Measurements from ENCODE around the gene RALGAPA1. TPM values are rescaled to one million over a fixed set of nuclear protein-coding genes. Genes with fewer than 3 reads are reported as not detected.

Gene RALGAPA1
- total and polyA plus RNA-seq, 2 of the 13 experiments (the other 11 are each of a cell fraction or from before 2014, with no cell fraction given), result 65.0 to 89.2 TPM

- no peak overlapping the region for H2AFZ ChIP-seq (ENCODE audit: low read length)
- intact Hi-C loops (cut with micrococcal nuclease; ENCODE audit: unreplicated experiment) (loop anchor here (5.0 kb wide), 1 partner anchor 277 kb away; no protein-coding TSS in a partner anchor), in situ Hi-C loops (cut with HindIII; ENCODE audit: extremely low pct_ligation_motif_present, low pct_unique_long_range_greater_than_20kb) (loop anchor here (10.0 kb wide), 1 partner anchor 275 kb away; no protein-coding TSS in a partner anchor)
- no peak overlapping the region for H3K4me3 ChIP-seq (replicated peaks in 1 of 3; ENCODE audit: insufficient read depth in 1 of 3, low read depth in 2 of 3, low read length in 3 of 3)
- POLR2A ChIA-PET, result no interaction called here
- WGBS (ENCODE audit: low lambda C conversion rate), result 66% methylated on average over 2 of the region's 2 CpGs
- FAIRE-seq, result no peak
- H3K36me3 ChIP-seq (replicated peaks in 1 of 2; ENCODE audit: control insufficient read depth in 1 of 2, insufficient read depth in 2 of 2, low read length in 2 of 2), result peaks cover 0 to 3% of the 10 kb centered on the region in 2 experiments; a peak in 2 of 5 replicates
- H3K4me1 ChIP-seq (ENCODE audit: insufficient read depth, low read length), result peaks cover 6% of the 10 kb centered on the region
- CTCF ChIA-PET (ENCODE audit: low intra/inter-chr PET ratio, low total read pairs), result no interaction called here
- DNase-seq (ENCODE audit: low spot score), result no peak
- no peaks in the 10 kb centered on the region for H3K79me2 ChIP-seq (ENCODE audit: insufficient read depth, low read length)
- peaks cover 12% of the 10 kb centered on the region; the same call in 1 of the 2 replicates for H4K20me1 ChIP-seq (ENCODE audit: insufficient read depth, low read length)
- no peak overlapping the region for H3K9ac ChIP-seq (ENCODE audit: insufficient read depth, low read depth, low read length)
- BruUV-seq (replicated peaks), result no TSS peak
- no peaks in the 10 kb centered on the region for H3K9me3 ChIP-seq (ENCODE audit: low read length)
- peaks cover 1 to 2% of the 10 kb centered on the region in 2 experiments for H3K27me3 ChIP-seq (ENCODE audit: control insufficient read depth in 1 of 2, insufficient read depth in 2 of 2, low read length in 2 of 2)
- H3K27ac ChIP-seq (ENCODE audit: extremely low read length, insufficient read depth, low read length), result no peak overlapping the region
- ATAC-seq, result no peak
- TF ChIP-seq, protein P1, sequence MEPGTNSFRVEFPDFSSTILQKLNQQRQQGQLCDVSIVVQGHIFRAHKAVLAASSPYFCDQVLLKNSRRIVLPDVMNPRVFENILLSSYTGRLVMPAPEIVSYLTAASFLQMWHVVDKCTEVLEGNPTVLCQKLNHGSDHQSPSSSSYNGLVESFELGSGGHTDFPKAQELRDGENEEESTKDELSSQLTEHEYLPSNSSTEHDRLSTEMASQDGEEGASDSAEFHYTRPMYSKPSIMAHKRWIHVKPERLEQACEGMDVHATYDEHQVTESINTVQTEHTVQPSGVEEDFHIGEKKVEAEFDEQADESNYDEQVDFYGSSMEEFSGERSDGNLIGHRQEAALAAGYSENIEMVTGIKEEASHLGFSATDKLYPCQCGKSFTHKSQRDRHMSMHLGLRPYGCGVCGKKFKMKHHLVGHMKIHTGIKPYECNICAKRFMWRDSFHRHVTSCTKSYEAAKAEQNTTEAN (CRISPR knock-in tag; conservative IDR thresholded peaks at IDR 0.05), result no peak
- TF ChIP-seq, protein P2, sequence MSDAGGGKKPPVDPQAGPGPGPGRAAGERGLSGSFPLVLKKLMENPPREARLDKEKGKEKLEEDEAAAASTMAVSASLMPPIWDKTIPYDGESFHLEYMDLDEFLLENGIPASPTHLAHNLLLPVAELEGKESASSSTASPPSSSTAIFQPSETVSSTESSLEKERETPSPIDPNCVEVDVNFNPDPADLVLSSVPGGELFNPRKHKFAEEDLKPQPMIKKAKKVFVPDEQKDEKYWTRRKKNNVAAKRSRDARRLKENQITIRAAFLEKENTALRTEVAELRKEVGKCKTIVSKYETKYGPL (CRISPR knock-in tag; IDR thresholded peaks at IDR 0.05), result no peak
- no peak for TF ChIP-seq ZNF747 (CRISPR knock-in tag; IDR thresholded peaks at IDR 0.05; ENCODE audit: borderline replicate concordance)
- TF ChIP-seq, protein P3, sequence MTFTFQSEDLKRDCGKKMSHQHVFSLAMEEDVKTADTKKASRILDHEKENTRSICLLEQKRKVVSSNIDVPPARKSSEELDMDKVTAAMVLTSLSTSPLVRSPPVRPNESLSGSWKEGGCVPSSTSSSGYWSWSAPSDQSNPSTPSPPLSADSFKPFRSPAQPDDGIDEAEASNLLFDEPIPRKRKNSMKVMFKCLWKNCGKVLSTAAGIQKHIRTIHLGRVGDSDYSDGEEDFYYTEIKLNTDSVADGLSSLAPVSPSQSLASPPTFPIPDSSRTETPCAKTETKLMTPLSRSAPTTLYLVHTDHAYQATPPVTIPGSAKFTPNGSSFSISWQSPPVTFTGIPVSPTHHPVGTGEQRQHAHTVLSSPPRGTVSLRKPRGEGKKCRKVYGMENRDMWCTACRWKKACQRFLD (CRISPR knock-in tag; IDR thresholded peaks at IDR 0.05; ENCODE audit: borderline replicate concordance), result no peak
- no peak for TF ChIP-seq TEAD3 (CRISPR knock-in tag; optimal IDR thresholded peaks at IDR 0.05; ENCODE audit: borderline replicate concordance)
- no peak for TF ChIP-seq NFRKB (IDR thresholded peaks at IDR 0.05)
- no peak for TF ChIP-seq NR1H2 (CRISPR knock-in tag; IDR thresholded peaks at IDR 0.05; ENCODE audit: borderline replicate concordance, low read depth)
- no peak for TF ChIP-seq HOXA9 (CRISPR knock-in tag; IDR thresholded peaks at IDR 0.05; ENCODE audit: borderline replicate concordance)
- TF ChIP-seq ZFP41 (CRISPR knock-in tag; IDR thresholded peaks at IDR 0.05; ENCODE audit: borderline replicate concordance), result no peak
- no peak for TF ChIP-seq PITX1 (CRISPR knock-in tag; IDR thresholded peaks at IDR 0.05)
- no peak for TF ChIP-seq SRY (CRISPR knock-in tag; IDR thresholded peaks at IDR 0.05)
- TF ChIP-seq, protein P4, sequence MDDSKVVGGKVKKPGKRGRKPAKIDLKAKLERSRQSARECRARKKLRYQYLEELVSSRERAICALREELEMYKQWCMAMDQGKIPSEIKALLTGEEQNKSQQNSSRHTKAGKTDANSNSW (CRISPR knock-in tag; IDR thresholded peaks at IDR 0.05; ENCODE audit: borderline replicate concordance), result no peak
- TF ChIP-seq SP4 (CRISPR knock-in tag; IDR thresholded peaks at IDR 0.05), result no peak
- no peak for TF ChIP-seq WIZ (CRISPR knock-in tag; IDR thresholded peaks at IDR 0.05)
- TF ChIP-seq ATF1 (CRISPR knock-in tag; IDR thresholded peaks at IDR 0.05), result no peak
- TF ChIP-seq ZNF484 (CRISPR knock-in tag; IDR thresholded peaks at IDR 0.05; ENCODE audit: borderline replicate concordance, low read depth), result no peak
- TF ChIP-seq RFX3 (CRISPR knock-in tag; IDR thresholded peaks at IDR 0.05), result no peak
- TF ChIP-seq AFF4 (CRISPR knock-in tag; IDR thresholded peaks at IDR 0.05), result no peak
- TF ChIP-seq GFI1 (CRISPR knock-in tag; IDR thresholded peaks at IDR 0.05; ENCODE audit: borderline replicate concordance), result no peak
- no peak overlapping the region for H3K4me2 ChIP-seq (ENCODE audit: low read depth, low read length)
These were observed 269.1 kb downstream of the RALGAPA1 start for GRCh38 chr14:35539969-35540368.
